Vagina (tissue), 2 donors: ENCODE measurements around the gene MT4.

Experiments
- CTCF ChIP-seq, 3 experiments: fragments of 450-650 bp in 2 of 3; fragments of 200-600 bp in 1 of 3; sonication (generic) in 1 of 3; IDR thresholded peaks; one replicate each; pipeline ENCODE4 v1.5.1; 2017 to 2019; ENCODE audit warnings: antibody characterized with exemption in 3 of 3, mild to moderate bottlenecking in 2 of 3, moderate library complexity in 2 of 3
- POLR2AphosphoS5 ChIP-seq, 2 donors: sonication (generic); formaldehyde crosslinking; IDR thresholded peaks; one replicate each; pipeline ENCODE4 v1.9.0; 2017; ENCODE audit warnings: antibody characterized with exemption in 2 of 2, mild to moderate bottlenecking in 2 of 2, low read depth in 1 of 2; ENCODE audit not compliant: insufficient read depth in 1 of 2

GRCh38 chr16:56588781-56589140 lies 23.9 kb downstream of the MT4 start:
- TF ChIP-seq CTCF (IDR thresholded peaks at IDR 0.05): no peak
- TF ChIP-seq POLR2AphosphoS5 (IDR thresholded peaks at IDR 0.05; ENCODE audit: insufficient read depth in 1 of 2, low read depth in 1 of 2): no peak
